ENCODE measurements around the gene RNF126.
"Not testable (repeated sequence)": the region's sequence is repeated elsewhere in the genome, so short reads cannot be mapped to it uniquely, and the experiment has no call there.

Gene RNF126

DNA sequence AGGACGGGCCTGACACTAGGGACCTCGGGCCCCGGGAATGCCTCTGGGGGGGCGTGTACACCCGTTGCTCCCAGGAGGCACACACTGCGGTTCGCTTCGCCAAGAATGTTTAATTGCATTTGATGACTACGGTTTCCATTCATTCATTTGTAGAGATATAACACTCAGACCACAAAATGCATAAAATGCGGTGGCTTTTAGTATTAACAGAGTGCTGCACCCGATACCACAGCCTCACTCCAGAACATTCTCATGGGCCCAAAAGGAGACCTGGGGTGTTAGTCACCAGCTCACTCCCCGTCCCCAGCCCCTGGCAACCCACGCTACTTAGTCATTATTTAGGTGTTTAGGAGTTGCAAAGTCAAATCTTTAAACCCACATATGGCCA, 51.5 kb downstream of the RNF126 start:
- DNase-seq (ENCODE audit: low spot score) = no peak

DNA sequence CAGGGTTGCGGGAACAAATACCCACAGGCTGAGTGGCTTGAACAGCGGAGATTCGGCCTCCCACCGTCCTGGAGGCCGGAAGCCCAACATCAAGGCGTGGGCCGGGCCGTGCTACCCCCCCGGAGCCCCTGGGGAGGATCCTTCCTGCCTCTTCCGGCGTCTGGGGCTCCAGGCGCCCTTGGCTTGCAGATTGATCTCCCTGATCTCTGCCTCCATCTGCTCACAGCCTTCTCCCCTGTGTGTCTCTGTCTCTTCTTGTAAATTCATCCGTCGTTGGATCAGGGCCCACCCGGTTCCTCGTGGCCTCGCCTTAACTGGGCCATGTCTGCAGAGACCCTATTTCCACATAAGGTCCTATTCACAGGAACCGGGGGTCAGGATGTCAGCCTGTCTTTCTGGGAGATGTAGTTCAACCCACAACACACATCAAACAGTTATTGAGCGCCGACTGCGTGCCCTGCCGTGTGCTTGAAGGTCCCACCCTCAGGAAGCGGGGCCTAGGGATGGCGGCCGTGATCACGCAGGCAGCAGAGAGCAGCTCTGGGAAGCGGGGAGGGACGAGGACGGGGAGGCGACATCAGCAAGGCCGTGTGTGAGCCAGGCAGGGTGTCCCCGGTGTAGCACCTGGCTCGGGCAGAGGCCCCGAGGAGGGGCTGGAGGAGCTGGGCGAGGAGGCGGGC, 52.1 kb downstream of the RNF126 start:
- no peak for DNase-seq (ENCODE audit: low spot score)

DNA sequence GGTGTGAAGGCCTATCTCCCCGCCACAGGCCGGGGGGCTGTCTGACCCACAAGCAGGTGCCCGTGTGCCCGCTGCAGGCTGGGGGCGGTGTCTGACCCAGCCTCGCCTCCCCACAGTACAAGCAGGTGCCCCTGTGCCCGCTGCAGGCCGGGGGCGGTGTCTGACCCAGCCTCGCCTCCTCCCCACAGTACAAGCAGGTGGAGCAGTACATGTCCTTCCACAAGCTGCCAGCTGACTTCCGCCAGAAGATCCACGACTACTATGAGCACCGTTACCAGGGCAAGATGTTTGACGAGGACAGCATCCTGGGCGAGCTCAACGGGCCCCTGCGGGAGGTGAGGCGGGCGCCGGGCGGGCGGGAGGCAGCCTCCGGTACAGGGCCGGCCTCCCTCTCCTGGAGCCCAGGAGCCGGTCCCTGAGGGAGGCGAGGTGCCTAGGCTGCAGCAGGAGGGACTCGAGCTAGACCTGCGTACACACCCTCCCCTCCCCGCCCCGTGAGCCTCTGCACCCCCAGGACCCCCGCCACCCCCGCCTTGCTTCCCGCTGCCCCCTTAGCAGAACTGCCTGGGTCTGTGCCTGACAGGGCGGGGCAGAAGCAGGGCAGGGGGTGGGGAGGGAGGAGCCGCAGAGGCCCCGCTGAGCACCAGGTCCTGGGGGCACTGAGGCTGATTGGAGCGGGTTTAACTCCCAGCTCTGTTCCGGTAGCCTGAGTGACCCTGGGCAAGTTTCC, 52.8 kb downstream of the RNF126 start:
- DNase-seq (ENCODE audit: low spot score) = no peak

DNA sequence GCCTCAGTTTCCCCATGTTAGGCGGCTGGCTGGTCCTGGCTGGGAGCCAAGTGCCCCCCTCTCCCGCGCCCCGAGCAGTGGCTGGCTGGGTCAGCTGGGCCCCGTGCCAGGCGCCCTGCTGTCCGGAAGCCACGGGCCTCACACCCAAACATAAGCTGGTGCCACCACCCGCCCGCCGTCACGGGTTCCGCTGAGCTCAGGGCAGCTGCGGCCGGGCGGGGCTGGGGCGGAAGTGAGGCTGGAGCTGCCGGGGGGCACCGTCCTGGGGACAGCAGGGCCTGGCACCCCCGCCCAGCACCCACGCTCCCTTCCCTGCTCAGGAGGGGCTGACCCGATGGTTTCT, 54.0 kb downstream of the RNF126 start:
- DNase-seq (ENCODE audit: low spot score) = no peak

DNA sequence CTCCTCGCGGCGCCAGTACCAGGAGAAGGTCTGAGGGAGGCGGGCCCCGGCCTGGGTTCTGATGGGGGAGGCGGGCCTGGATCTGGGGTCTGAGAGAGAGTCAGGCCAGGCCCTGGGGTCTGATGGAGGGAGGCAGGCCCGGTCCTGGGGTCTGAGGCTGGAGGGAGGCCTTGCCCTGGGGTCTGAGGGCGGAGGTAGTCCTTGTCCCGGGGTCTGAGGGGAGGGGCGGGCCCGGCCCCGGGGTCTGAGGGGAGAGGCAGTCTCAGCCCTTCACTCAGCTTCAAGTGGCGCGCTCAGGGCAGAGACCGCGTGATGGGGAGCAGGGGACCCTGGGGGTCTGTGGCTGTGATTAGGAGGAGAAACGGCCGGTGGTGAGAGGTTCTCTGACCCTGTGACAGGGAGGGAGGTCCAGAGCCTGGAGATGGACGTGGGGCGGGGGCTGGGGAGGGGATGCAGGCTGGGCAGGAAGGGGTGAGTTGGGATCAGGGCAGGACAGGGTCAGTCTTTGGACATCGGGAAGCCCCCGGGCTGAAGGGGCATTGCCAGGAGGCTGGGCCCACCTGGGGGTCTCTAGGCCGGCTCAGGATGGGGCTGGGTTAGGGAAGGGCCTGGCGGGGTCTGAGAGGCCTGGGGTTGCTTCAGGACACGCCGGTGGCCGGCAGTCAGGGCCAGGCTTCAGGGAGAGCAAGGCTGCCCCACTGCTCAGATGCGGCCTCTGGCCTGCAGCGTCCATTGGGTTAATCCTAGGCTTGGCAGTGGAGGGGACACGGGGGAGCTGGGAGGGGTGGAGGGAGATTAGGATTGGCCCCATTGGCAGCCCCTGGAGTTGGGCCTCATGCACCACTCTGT, 54.6 kb downstream of the RNF126 start:
- DNase-seq (ENCODE audit: low spot score) = no peak

DNA sequence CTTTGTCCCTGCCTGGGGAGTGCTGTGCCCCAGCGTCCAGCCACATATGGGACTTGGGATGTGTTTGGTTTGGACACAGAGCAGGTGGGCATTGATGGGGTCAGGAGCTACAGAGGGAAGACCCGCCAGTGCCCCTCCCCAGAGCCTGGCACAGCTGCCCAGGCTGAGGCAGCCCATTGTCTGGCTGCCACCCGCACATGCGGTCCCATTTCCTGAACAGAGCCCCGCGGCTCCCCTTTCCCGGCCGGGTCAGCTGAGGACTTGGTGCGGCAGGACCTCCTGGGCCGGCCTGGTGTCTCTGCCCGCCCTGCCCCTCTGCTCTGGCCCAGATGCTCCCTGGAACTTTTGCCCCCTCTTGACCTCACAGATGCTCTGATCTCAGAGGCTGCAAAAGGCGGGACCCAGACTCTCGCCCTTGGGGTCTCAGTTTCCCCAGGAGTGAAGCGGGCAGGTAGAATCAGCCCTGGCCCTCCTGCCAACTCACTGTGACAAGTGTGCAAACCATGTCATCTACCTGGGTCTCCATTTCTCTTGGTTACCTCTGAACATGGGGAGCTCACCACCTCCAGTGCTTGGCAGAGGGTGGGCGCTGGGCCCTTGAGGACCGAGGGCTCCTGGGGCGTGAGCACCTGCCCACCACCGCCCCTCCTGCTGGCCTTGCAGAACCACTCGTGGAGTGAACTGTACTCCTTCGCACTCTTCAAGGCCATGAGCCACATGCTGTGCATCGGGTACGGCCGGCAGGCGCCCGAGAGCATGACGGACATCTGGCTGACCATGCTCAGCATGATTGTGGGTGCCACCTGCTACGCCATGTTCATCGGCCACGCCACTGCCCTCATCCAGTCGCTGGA, 55.5 kb downstream of the RNF126 start:
- no peak for DNase-seq (ENCODE audit: low spot score)

DNA sequence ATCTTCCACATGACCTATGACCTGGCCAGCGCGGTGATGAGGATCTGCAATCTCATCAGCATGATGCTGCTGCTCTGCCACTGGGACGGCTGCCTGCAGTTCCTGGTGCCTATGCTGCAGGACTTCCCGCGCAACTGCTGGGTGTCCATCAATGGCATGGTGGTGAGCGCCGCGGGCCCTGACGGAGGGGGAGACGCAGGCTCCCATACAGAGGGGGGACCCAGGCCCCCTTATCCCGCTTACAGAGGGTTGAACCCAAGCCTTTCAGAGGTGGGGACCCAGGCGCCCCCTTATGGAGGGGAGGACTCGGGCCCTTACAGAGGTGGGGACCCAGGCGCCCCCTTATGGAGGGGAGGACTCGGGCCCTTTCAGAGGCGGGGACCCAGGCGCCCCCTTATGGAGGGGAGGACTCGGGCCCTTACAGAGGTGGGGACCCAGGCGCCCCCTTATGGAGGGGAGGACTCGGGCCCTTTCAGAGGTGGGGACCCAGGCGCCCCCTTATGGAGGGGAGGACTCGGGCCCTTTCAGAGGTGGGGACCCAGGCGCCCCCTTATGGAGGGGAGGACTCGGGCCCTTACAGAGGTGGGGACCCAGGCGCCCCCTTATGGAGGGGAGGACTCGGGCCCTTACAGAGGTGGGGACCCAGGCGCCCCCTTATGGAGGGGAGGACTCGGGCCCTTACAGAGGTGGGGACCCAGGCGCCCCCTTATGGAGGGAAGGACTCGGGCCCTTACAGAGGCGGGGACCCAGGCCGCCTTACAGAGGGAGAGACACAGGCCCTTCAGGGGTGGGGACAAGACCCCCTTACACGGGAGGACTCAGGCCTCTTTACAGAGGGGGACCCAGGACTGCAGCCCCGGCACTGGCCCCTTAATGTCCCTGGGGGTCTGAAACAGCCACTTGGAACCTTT, 57.7 kb downstream of the RNF126 start:
- DNase-seq (ENCODE audit: low spot score) = not testable (repeated sequence)

DNA sequence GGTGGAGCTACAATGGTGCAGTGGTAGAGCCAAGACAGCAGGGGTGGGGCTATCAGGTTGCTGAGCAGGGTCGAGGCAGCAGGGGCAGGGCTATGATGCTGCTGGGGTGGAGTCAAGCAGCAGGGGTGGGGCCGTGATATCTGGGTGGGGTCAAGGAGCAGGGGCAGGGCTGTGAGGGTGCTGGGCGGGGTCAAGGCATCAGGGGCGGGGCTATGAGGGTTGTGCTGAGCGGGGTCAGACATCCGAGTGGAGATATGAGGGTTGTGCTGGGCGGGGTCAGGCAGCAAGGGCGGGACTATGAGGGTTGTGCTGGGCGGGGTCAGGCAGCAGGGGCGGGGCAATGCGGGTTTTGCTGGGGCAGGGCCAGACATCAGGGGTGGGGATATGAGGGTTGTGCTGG, 58.7 kb downstream of the RNF126 start:
- no peak for DNase-seq (ENCODE audit: low spot score)

DNA sequence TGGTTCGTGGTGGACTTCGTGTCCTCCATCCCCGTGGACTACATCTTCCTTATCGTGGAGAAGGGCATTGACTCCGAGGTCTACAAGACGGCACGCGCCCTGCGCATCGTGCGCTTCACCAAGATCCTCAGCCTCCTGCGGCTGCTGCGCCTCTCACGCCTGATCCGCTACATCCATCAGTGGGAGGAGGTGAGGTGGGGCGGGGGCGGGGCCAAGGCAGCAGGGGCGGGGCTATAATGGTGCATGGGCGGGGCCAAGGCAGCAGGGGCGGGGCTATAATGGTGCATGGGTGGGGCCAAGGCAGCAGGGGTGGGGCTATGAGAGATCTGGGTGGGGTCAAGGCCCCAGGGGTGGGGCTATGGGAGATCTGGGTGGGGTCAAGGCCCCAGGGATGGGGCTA, 59.2 kb downstream of the RNF126 start:
- DNase-seq (ENCODE audit: low spot score) = not testable (repeated sequence)

DNA sequence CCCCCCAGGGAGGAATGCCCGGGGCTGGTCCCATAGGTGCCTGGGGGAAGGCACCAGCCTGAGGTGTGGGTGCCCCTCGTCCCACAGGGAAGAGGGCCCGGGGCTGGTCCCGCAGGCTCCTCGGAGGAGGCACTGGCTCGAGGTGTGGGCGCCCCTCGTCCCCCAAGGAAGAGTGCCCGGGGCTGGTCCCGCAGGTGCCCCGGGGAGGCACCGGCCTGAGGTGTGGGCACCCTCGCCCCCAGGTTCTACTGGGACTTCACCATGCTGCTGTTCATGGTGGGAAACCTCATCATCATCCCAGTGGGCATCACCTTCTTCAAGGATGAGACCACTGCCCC, 59.7 kb downstream of the RNF126 start:
- not testable (repeated sequence) for DNase-seq (ENCODE audit: low spot score)

DNA sequence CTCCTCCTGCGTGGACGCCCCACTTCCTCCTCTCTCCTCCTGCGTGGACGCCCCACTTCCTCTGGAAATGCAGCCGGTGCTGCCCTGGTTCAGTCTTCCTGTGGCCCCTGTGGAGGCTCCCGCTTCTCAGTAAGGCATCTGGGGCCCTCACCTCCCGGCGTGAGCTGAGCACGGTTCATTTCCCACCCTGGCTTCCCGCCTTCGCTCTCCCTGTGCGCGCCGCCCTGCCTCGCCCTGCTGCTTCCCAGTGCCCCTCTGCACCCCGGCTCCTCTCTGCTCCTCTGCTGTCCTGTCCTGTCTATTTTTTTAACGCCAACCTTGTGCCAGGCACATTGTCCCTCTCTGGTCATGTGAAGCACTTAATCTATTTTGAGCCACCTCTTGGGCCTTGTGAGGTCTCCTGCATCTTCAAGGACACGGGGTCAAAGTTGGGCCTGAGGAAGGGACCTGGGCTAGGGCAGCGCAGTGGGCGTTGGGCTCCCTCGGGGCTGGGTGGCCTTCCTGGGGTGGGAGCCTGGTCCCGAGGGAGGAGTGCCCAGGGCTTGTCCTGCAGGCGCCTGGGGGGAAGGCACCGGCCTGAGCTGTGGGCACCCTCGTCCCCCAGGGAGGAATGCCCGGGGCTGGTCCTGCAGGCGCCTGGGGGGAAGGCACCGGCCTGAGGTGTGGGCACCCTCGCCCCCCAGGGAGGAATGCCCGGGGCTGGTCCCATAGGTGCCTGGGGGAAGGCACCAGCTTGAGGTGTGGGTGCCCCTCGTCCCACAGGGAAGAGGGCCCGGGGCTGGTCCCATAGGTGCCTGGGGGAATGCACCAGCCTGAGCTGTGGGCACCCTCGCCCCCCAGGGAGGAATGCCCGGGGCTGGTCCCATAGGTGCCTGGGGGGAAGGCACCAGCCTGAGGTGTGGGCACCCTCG, 60.4 kb downstream of the RNF126 start:
- DNase-seq (ENCODE audit: low spot score) = no peak

DNA sequence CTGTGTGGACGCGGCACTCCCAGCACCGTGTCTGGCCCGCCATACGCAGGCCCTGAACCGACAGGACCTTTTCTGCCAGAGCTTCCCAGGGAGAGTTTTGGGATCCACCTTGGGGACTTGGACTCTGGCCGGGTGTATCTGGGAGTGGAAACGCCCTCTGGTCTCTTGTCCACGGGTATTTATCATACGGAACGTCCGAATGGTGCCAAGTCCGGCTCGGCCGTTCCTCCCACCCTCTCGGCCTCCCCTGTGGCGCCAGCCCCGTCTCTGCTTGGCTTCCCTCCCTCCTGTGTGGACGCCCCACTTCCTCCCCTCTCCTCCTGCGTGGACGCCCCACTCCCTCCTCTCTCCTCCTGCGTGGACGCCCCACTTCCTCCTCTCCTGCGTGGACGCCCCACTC, 61.2 kb downstream of the RNF126 start:
- DNase-seq (ENCODE audit: low spot score) = no peak

DNA sequence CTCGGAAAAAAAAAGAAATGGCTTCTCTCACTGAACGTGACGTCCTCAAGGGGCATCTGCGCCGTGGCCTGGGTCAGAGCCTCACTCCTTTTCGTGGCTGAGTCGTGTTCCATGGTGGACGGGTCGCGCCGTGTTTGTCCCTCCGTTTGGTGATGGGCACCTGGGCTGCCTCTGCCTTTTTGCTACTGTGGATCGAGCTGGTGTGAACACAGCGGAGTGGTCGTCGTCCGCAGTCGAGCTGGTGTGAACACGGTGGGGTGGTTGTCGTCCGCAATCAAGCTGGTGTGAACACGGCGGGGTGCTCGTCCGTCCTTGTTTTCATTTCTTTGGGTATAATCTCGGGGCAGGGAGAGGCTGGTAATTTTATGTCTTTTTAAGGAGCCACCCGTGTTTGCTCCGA, 61.7 kb downstream of the RNF126 start:
- no peak for DNase-seq (ENCODE audit: low spot score)

All from left forelimb (tissue), 1 donor.